ENCODE data around the gene PRDM16.

Gene PRDM16

DNA sequence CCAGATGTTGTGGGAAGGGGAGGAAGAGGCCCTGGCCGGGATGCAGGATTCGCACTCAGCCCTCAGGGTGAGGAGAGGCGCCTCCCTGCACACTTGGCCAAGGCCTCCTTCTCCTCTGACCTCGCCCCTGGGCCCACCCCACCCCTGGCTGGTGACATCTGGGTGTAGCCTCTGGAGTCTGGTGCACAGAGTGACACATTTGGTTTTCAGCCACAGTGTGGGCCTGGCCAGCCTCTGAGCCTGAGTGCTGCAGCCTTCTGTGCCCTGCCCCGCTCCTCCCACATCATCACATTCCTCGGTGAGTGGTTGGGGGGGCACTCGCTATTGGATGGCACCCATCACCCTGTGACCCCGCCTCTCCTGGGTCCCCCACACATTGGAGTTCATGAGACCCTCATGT is 45.8 kb downstream of the PRDM16 start:
- no peak overlapping the region for H3K27ac ChIP-seq (ENCODE audit: low read length)
- no peaks in the 10 kb centered on the region for H3K27me3 ChIP-seq (ENCODE audit: insufficient read depth, low read length, poor library complexity)
- DNase-seq (no peak), ATAC-seq (ENCODE audit: insufficient read depth, low read depth) (no peak)
- no peak overlapping the region for H2AFZ ChIP-seq (ENCODE audit: low read depth, low read length)
- no peak overlapping the region for H3K4me2 ChIP-seq (ENCODE audit: insufficient read depth, low read length)
- no peak overlapping the region for H3K4me3 ChIP-seq (ENCODE audit: low read depth in 1 of 2, low read length in 2 of 2)
- H3K79me2 ChIP-seq (ENCODE audit: insufficient read depth, low read length): no peaks in the 10 kb centered on the region
- H4K20me1 ChIP-seq (ENCODE audit: insufficient read depth, low read length): no peaks in the 10 kb centered on the region
- no peak overlapping the region for H3K9ac ChIP-seq (ENCODE audit: low read depth, low read length)
- H3K9me3 ChIP-seq (ENCODE audit: insufficient read depth, low read length, severe bottlenecking): no peaks in the 10 kb centered on the region
- no peaks in the 10 kb centered on the region for H3K36me3 ChIP-seq (ENCODE audit: insufficient read depth, low read length)
- H3K4me1 ChIP-seq (ENCODE audit: insufficient read depth, low read length): no peaks in the 10 kb centered on the region
- TF ChIP-seq, protein P1, sequence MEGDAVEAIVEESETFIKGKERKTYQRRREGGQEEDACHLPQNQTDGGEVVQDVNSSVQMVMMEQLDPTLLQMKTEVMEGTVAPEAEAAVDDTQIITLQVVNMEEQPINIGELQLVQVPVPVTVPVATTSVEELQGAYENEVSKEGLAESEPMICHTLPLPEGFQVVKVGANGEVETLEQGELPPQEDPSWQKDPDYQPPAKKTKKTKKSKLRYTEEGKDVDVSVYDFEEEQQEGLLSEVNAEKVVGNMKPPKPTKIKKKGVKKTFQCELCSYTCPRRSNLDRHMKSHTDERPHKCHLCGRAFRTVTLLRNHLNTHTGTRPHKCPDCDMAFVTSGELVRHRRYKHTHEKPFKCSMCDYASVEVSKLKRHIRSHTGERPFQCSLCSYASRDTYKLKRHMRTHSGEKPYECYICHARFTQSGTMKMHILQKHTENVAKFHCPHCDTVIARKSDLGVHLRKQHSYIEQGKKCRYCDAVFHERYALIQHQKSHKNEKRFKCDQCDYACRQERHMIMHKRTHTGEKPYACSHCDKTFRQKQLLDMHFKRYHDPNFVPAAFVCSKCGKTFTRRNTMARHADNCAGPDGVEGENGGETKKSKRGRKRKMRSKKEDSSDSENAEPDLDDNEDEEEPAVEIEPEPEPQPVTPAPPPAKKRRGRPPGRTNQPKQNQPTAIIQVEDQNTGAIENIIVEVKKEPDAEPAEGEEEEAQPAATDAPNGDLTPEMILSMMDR (IDR thresholded peaks at IDR 0.05; ENCODE audit: borderline replicate concordance, extremely low read depth, low read length, poor library complexity, severe bottlenecking): no peak
- TF ChIP-seq EZH2 (IDR thresholded peaks at IDR 0.05; ENCODE audit: borderline replicate concordance, low read depth, low read length, severe bottlenecking): no peak

DNA sequence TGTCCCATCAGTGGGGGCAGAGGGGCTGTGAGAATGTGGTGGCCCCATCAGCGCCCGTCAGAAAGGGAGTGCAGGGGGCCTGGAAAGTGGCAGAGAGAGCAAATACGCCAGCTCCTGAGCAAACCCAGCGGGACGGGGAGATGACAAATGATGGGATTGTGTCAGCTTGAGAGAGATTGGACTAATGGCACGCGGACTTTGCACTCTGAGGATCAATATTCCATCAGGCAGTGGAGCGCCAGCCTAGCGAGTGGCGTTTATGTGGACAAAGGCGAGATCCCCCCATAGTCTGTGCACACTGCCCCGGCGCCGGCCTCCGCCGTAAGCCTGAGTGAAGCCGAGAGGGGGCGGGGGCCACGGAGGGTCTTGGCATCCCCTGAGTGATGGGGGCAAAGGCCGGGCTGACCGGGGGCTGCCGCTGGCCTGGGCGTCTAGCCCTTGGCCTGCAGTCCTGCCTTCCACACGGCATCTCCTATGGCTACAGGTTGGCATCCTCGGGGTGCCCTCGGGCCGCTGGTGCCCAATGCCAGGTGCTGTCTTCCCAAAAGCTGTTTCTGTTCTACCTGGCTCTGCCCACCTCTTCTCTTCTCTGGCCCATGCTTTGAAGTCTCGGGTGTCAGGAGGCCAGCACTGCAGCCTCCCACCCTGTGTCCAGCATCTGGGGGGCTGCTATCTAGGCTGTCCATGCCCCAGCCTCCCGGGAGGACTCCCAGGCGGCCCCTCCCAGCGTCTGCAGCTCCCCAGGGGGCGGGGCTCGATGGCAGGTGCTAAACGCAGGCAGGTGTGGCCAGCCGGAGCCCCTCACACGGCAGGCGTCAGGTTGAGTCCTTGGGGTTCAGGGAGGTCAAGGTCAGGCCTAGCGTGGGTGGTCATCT is 46.5 kb downstream of the PRDM16 start:
- DNase-seq (no peak), ATAC-seq (ENCODE audit: insufficient read depth, low read depth) (no peak)
- H3K9me3 ChIP-seq (ENCODE audit: insufficient read depth, low read length, severe bottlenecking): no peaks in the 10 kb centered on the region
- no peaks in the 10 kb centered on the region for H3K79me2 ChIP-seq (ENCODE audit: insufficient read depth, low read length)
- no peaks in the 10 kb centered on the region for H4K20me1 ChIP-seq (ENCODE audit: insufficient read depth, low read length)
- H3K4me2 ChIP-seq (ENCODE audit: insufficient read depth, low read length): no peak overlapping the region
- no peak overlapping the region for H2AFZ ChIP-seq (ENCODE audit: low read depth, low read length)
- no peaks in the 10 kb centered on the region for H3K4me1 ChIP-seq (ENCODE audit: insufficient read depth, low read length)
- TF ChIP-seq, protein P1 (IDR thresholded peaks at IDR 0.05; ENCODE audit: borderline replicate concordance, extremely low read depth, low read length, poor library complexity, severe bottlenecking): no peak
- TF ChIP-seq EZH2 (IDR thresholded peaks at IDR 0.05; ENCODE audit: borderline replicate concordance, low read depth, low read length, severe bottlenecking): no peak
- no peak overlapping the region for H3K9ac ChIP-seq (ENCODE audit: low read depth, low read length)
- H3K27ac ChIP-seq (ENCODE audit: low read length): no peak overlapping the region
- H3K27me3 ChIP-seq (ENCODE audit: insufficient read depth, low read length, poor library complexity): no peaks in the 10 kb centered on the region
- no peak overlapping the region for H3K4me3 ChIP-seq (ENCODE audit: low read depth in 1 of 2, low read length in 2 of 2)
- no peaks in the 10 kb centered on the region for H3K36me3 ChIP-seq (ENCODE audit: insufficient read depth, low read length)

DNA sequence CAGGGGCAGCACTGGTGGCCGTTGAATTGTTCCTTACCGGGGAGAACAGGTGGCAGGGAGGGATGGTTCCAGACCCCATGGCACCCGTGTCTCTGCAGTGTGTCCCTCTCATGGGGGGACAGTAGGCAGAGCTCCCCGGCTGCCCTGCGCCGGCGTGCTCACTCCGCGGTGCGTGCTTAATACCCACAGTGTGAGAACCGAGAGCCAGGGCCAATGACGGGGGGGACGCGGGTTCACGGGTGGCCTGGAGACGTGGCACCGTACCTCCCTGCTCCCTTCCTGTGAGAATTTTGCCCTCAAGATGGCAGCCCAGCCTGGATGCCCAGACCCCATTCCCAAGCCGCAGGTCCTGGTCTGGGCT is 47.1 kb downstream of the PRDM16 start:
- no peaks in the 10 kb centered on the region for H3K79me2 ChIP-seq (ENCODE audit: insufficient read depth, low read length)
- H3K9me3 ChIP-seq (ENCODE audit: insufficient read depth, low read length, severe bottlenecking): no peaks in the 10 kb centered on the region
- H3K27me3 ChIP-seq (ENCODE audit: insufficient read depth, low read length, poor library complexity): no peaks in the 10 kb centered on the region

More for the DNA sequence above, 47.1 kb downstream of the PRDM16 start:
- Histone ChIP-seq H2AFZ (ENCODE audit: low read depth, low read length) (no peak overlapping the region), H3K4me2 (ENCODE audit: insufficient read depth, low read length) (no peak overlapping the region), H3K4me1 (ENCODE audit: insufficient read depth, low read length) (no peaks in the 10 kb centered on the region), H3K4me3 (ENCODE audit: low read depth in 1 of 2, low read length in 2 of 2) (no peak overlapping the region), H3K36me3 (ENCODE audit: insufficient read depth, low read length) (no peaks in the 10 kb centered on the region), H3K9ac (ENCODE audit: low read depth, low read length) (no peak overlapping the region), H4K20me1 (ENCODE audit: insufficient read depth, low read length) (no peaks in the 10 kb centered on the region), H3K27ac (ENCODE audit: low read length) (no peak overlapping the region)
- ATAC-seq (ENCODE audit: insufficient read depth, low read depth): no peak
- TF ChIP-seq, protein P1 (IDR thresholded peaks at IDR 0.05; ENCODE audit: borderline replicate concordance, extremely low read depth, low read length, poor library complexity, severe bottlenecking): no peak
- TF ChIP-seq EZH2 (IDR thresholded peaks at IDR 0.05; ENCODE audit: borderline replicate concordance, low read depth, low read length, severe bottlenecking): no peak
- DNase-seq: no peak
